Measurements from ENCODE around the gene DHRS11.

DNA sequence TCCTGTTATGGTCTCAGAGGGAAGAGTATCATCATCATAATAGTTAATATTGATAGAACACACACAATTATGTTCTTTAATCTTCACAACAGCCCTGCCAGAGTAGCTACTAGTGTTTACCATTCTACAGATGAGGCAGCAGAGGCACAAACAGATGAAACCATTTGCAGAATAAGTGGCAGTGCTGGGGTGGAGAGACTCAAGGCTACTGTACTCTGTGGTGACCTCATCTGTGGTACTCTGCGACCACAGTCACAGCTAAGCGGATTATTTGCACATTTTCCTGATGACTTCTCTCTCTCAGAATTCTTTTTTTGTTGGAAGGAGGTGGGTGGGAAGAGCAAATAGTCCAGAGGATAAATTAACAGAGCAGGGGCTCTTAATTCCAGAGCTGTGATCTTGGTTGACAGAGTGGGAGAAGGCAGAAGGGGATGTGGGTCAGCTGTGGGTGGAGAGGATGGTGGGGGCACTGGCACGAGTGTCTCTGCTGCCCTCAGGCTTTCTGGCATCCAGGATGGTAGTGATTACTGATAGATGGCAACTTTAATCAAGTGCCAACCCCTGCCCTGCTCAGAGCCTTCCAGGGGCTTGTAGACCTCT lies 51.5 kb downstream of the DHRS11 start:
- TF ChIP-seq, protein P1, sequence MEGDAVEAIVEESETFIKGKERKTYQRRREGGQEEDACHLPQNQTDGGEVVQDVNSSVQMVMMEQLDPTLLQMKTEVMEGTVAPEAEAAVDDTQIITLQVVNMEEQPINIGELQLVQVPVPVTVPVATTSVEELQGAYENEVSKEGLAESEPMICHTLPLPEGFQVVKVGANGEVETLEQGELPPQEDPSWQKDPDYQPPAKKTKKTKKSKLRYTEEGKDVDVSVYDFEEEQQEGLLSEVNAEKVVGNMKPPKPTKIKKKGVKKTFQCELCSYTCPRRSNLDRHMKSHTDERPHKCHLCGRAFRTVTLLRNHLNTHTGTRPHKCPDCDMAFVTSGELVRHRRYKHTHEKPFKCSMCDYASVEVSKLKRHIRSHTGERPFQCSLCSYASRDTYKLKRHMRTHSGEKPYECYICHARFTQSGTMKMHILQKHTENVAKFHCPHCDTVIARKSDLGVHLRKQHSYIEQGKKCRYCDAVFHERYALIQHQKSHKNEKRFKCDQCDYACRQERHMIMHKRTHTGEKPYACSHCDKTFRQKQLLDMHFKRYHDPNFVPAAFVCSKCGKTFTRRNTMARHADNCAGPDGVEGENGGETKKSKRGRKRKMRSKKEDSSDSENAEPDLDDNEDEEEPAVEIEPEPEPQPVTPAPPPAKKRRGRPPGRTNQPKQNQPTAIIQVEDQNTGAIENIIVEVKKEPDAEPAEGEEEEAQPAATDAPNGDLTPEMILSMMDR (IDR thresholded peaks at IDR 0.05) = no peak
- TF ChIP-seq POLR2A (IDR thresholded peaks at IDR 0.05) = no peak
